Central memory CD8-positive, alpha-beta T cell (primary cell): ENCODE results near the gene SLC4A4.

Source experiments
- ATAC-seq: fragments of 150-1000 bp; cut with Tn5 transposase; replicated peaks from 2 replicates; pipeline ENCODE4 v1.10.0; 2022; ENCODE audit warnings: mild to moderate bottlenecking, moderate FRiP score, moderate number of reproducible peaks; ENCODE audit not compliant: poor library complexity, severe bottlenecking; ENCODE audit errors: extremely low read depth
- DNase-seq, 2 donors: peaks; one replicate each; pipeline ENCODE4 v3.0.0; 2021; ENCODE audit warnings: low spot score in 2 of 2
- H3K27ac Mint-ChIP-seq: one replicate; pipeline ENCODE4 v1.8.0; 2022; ENCODE audit warnings: low read depth, mild to moderate bottlenecking, moderate library complexity, mixed read lengths
- H3K27me3 Mint-ChIP-seq: one replicate; pipeline ENCODE4 v1.8.0; 2022; ENCODE audit warnings: mixed read lengths
- H3K36me3 Mint-ChIP-seq: one replicate; pipeline ENCODE4 v1.8.0; 2022; ENCODE audit warnings: mild to moderate bottlenecking, moderate library complexity, mixed read lengths; ENCODE audit not compliant: insufficient read depth
- H3K4me1 Mint-ChIP-seq: one replicate; pipeline ENCODE4 v1.8.0; 2022; ENCODE audit warnings: mixed read lengths
- H3K4me3 Mint-ChIP-seq: one replicate; pipeline ENCODE4 v1.8.0; 2022; ENCODE audit warnings: mild to moderate bottlenecking, moderate library complexity, mixed read lengths
- H3K9me3 Mint-ChIP-seq: one replicate; pipeline ENCODE4 v1.8.0; 2022; ENCODE audit warnings: mixed read lengths

The SLC4A4 gene

GRCh38 chr4:71609167-71609566, 270.3 kb downstream of the SLC4A4 start:
- H3K36me3 Mint-ChIP-seq = no peaks in the 10 kb centered on the region
- no peak overlapping the region for H3K4me3 Mint-ChIP-seq
- no peak overlapping the region for H3K27ac Mint-ChIP-seq
- ATAC-seq (no peak), DNase-seq (no peak)
- peaks cover 12% of the 10 kb centered on the region for H3K27me3 Mint-ChIP-seq
- no peaks in the 10 kb centered on the region for H3K4me1 Mint-ChIP-seq
- peaks cover 7% of the 10 kb centered on the region for H3K9me3 Mint-ChIP-seq

- Mint-ChIP-seq H3K27ac (no peak overlapping the region), H3K36me3 (no peaks in the 10 kb centered on the region), H3K4me1 (no peaks in the 10 kb centered on the region), H3K27me3 (peaks cover 12% of the 10 kb centered on the region), H3K9me3 (peaks cover 7% of the 10 kb centered on the region), H3K4me3 (no peak overlapping the region)
- DNase-seq = no peak
- no peak for ATAC-seq
These were observed 270.8 kb downstream of the SLC4A4 start for GRCh38 chr4:71609651-71610050.

GRCh38 chr4:71614621-71615020, 275.8 kb downstream of the SLC4A4 start:
- ATAC-seq = no peak
- H3K4me3 Mint-ChIP-seq = no peak overlapping the region
- no peaks in the 10 kb centered on the region for H3K36me3 Mint-ChIP-seq
- no peaks in the 10 kb centered on the region for H3K9me3 Mint-ChIP-seq
- H3K4me1 Mint-ChIP-seq = no peaks in the 10 kb centered on the region
- no peak overlapping the region for H3K27ac Mint-ChIP-seq
- H3K27me3 Mint-ChIP-seq = no peaks in the 10 kb centered on the region
- DNase-seq = no peak

- Mint-ChIP-seq H3K27ac (no peak overlapping the region), H3K36me3 (no peaks in the 10 kb centered on the region), H3K27me3 (no peaks in the 10 kb centered on the region), H3K4me1 (no peaks in the 10 kb centered on the region), H3K9me3 (peaks cover 9% of the 10 kb centered on the region), H3K4me3 (no peak overlapping the region)
- no peak for ATAC-seq
- no peak for DNase-seq
These were observed 277.5 kb downstream of the SLC4A4 start for GRCh38 chr4:71616168-71616811.
